Neural cell (in vitro differentiated cells): ENCODE results near the gene ADAMTSL2. TPM values are rescaled to one million over a fixed set of nuclear protein-coding genes. Genes with fewer than 3 reads are reported as not detected.

Experiments used
- H2AFZ ChIP-seq: fragments of 200-600, 300-800 bp; sonication (generic), shearing (Covaris generic); 2 replicates; pipeline ENCODE4 v1.6.0; 2014; ENCODE audit warnings: low read depth, mild to moderate bottlenecking, antibody characterized with exemption, low read length, moderate library complexity
- H3F3A ChIP-seq: fragments of 200-600 bp; shearing (Covaris generic); 2 replicates; pipeline ENCODE4 v1.6.1; 2016; ENCODE audit warnings: mild to moderate bottlenecking, moderate library complexity, mixed read lengths, antibody characterized with exemption, low read length; ENCODE audit not compliant: insufficient read depth, poor library complexity, severe bottlenecking
- H3K27ac ChIP-seq: fragments of 200-600, 300-800 bp; sonication (generic), shearing (Covaris generic); 2 replicates; pipeline ENCODE4 v1.5.1; 2014; ENCODE audit warnings: mild to moderate bottlenecking, low read length, moderate library complexity
- H3K27me3 ChIP-seq: fragments of 300-800, 200-600 bp; sonication (generic), shearing (Covaris generic); 2 replicates; pipeline ENCODE4 v1.6.0; 2014; ENCODE audit warnings: mild to moderate bottlenecking, low read depth, low read length, moderate library complexity; ENCODE audit not compliant: insufficient read depth
- H3K36me3 ChIP-seq: fragments of 300-800, 200-600 bp; sonication (generic), shearing (Covaris generic); 2 replicates; pipeline ENCODE4 v1.5.1; 2014; ENCODE audit warnings: mild to moderate bottlenecking, antibody characterized with exemption, low read length, moderate library complexity; ENCODE audit not compliant: insufficient read depth
- H3K4me2 ChIP-seq: fragments of 300-800, 200-600 bp; sonication (generic), shearing (Covaris generic); 2 replicates; pipeline ENCODE4 v1.6.0; 2014; ENCODE audit warnings: mild to moderate bottlenecking, low read length
- H3K4me3 ChIP-seq: fragments of 300-800, 200-600 bp; sonication (generic), shearing (Covaris generic); 2 replicates; pipeline ENCODE4 v1.5.1; 2014; ENCODE audit warnings: mild to moderate bottlenecking, low read length, moderate library complexity
- H3K79me2 ChIP-seq: fragments of 200-600 bp; shearing (Covaris generic); replicated peaks from 2 replicates; pipeline ENCODE4 v1.6.0; 2014; ENCODE audit warnings: mild to moderate bottlenecking, low read length, moderate library complexity; ENCODE audit not compliant: insufficient read depth
- H3K9ac ChIP-seq: fragments of 300-800, 200-600 bp; sonication (generic), shearing (Covaris generic); 2 replicates; pipeline ENCODE4 v1.6.1; 2016; ENCODE audit warnings: mild to moderate bottlenecking, low read length, mixed read lengths
- H3K9me2 ChIP-seq: fragments of 200-600 bp; shearing (Covaris generic); 2 replicates; pipeline ENCODE4 v1.6.1; 2016; ENCODE audit warnings: mild to moderate bottlenecking, low read length, mixed read lengths; ENCODE audit not compliant: insufficient read depth
- H3K9me3 ChIP-seq: fragments of 200-600, 300-800 bp; sonication (generic), shearing (Covaris generic); 2 replicates; pipeline ENCODE4 v1.6.1; 2016; ENCODE audit warnings: mild to moderate bottlenecking, mixed run types, low read length, moderate library complexity, mixed read lengths
- H4K20me1 ChIP-seq: fragments of 200-600 bp; shearing (Covaris generic); 2 replicates; pipeline ENCODE4 v1.6.1; 2016; ENCODE audit warnings: mild to moderate bottlenecking, mixed run types; ENCODE audit not compliant: insufficient read depth
- CTCF ChIP-seq: fragments of 450-650 bp; IDR thresholded peaks from 2 replicates; pipeline ENCODE4 v1.5.1; 2014; ENCODE audit warnings: antibody characterized with exemption, mild to moderate bottlenecking, moderate library complexity; ENCODE audit not compliant: poor library complexity, severe bottlenecking
- EP300 ChIP-seq: fragments of 450-650 bp; conservative IDR thresholded peaks from 2 replicates; pipeline ENCODE4 v1.6.1; 2014; ENCODE audit warnings: antibody characterized with exemption, mild to moderate bottlenecking, moderate library complexity; ENCODE audit not compliant: poor library complexity, severe bottlenecking
- EZH2 ChIP-seq: fragments of 200-600, 300-800 bp; shearing (Covaris generic), sonication (generic); IDR thresholded peaks from 2 replicates; pipeline ENCODE4 v1.6.1; 2014; ENCODE audit warnings: antibody characterized with exemption, low read length, borderline replicate concordance, mild to moderate bottlenecking; ENCODE audit not compliant: insufficient read depth, poor library complexity, severe bottlenecking
- MXI1 ChIP-seq: fragments of 450-650 bp; conservative IDR thresholded peaks from 2 replicates; pipeline ENCODE4 v1.6.1; 2014; ENCODE audit warnings: antibody characterized with exemption, mild to moderate bottlenecking; ENCODE audit not compliant: poor library complexity, severe bottlenecking
- POLR2AphosphoS5 ChIP-seq: IDR thresholded peaks from 2 replicates; pipeline ENCODE4 v1.6.1; 2012
- RAD21 ChIP-seq: fragments of 450-650 bp; conservative IDR thresholded peaks from 2 replicates; pipeline ENCODE4 v1.6.1; 2014; ENCODE audit warnings: antibody characterized with exemption, mild to moderate bottlenecking, moderate library complexity
- REST ChIP-seq: IDR thresholded peaks from 2 replicates; pipeline ENCODE4 v1.6.1; 2012; ENCODE audit warnings: borderline replicate concordance
- SMC3 ChIP-seq: fragments of 450-650 bp; conservative IDR thresholded peaks from 2 replicates; pipeline ENCODE4 v1.6.1; 2014; ENCODE audit warnings: antibody characterized with exemption, mild to moderate bottlenecking, moderate library complexity; ENCODE audit not compliant: poor library complexity
- TAF1 ChIP-seq: IDR thresholded peaks from 2 replicates; pipeline ENCODE4 v1.6.1; 2012; ENCODE audit warnings: low read depth
- polyA plus RNA-seq: library from polyadenylated mRNA; depleted of rRNA; stranded (reverse); fragments of >200 nt; gene quantifications from 2 replicates; pipeline ENCODE4 v1.2.3, GENCODE V29; 2014

Gene ADAMTSL2
- polyA plus RNA-seq, 1 donor from 2014 or later = 0.85 TPM

DNA sequence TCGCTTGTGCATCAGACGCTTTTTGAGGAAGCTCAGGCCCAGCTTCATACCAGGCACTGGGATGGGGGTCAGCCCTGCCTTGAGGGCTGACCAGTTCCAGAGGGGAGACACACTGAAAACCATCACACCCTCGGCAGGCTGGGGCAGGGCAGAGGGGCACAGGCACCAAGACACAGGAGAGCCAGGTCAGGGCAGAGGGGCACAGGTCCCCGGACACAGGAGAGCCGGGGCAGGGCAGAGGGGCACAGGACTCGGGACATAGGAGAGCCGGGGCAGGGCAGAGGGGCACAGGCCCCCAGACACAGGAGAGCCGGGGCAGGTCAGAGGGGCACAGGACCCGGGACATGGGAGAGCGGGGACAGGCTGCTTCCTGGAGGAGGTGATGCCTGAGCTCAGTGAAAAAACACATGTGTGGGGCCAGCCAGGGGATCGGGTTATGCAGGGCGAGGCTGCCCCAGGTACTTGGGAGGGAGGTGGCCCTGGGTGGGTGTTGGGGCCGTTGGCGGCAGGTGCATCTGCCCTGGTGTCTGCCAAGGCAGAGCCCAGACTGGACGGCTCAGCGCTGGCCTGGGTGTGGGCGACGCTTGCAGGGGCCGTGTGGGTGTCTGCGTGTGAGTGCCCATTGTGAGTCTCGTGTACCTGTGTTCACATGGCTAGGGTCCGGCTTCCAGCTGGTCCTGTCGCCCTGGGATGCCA is 40.5 kb upstream of the ADAMTSL2 start:
- no peak overlapping the region for H3K4me2 ChIP-seq
- no peaks in the 10 kb centered on the region for H3K9me3 ChIP-seq
- no peaks in the 10 kb centered on the region for H3K9me2 ChIP-seq
- TF ChIP-seq RAD21 = no peak
- no peak for TF ChIP-seq CTCF
- TF ChIP-seq TAF1 = no peak
- no peak for TF ChIP-seq MXI1
- no peaks in the 10 kb centered on the region for H3F3A ChIP-seq
- H3K79me2 ChIP-seq = no peaks in the 10 kb centered on the region
- H3K27me3 ChIP-seq = no peaks in the 10 kb centered on the region
- H3K4me3 ChIP-seq = no peak overlapping the region
- H2AFZ ChIP-seq = no peak overlapping the region
- no peak overlapping the region for H3K9ac ChIP-seq
- H4K20me1 ChIP-seq = no peaks in the 10 kb centered on the region
- no peak overlapping the region for H3K27ac ChIP-seq
- H3K36me3 ChIP-seq = no peaks in the 10 kb centered on the region

GRCh38 chr9:133494636-133495326 is 39.7 kb upstream of the ADAMTSL2 start:
- Histone ChIP-seq H3K27ac (no peak overlapping the region), H3K4me3 (no peak overlapping the region), H4K20me1 (no peaks in the 10 kb centered on the region), H3K9ac (no peak overlapping the region), H3K4me2 (no peak overlapping the region), H3F3A (no peaks in the 10 kb centered on the region), H3K27me3 (no peaks in the 10 kb centered on the region), H3K9me3 (no peaks in the 10 kb centered on the region), H3K9me2 (no peaks in the 10 kb centered on the region), H3K36me3 (no peaks in the 10 kb centered on the region), H2AFZ (no peak overlapping the region), H3K79me2 (no peaks in the 10 kb centered on the region)
- TF ChIP-seq TAF1 (no peak), EP300 (no peak), MXI1 (no peak), POLR2AphosphoS5 (no peak), CTCF (no peak), RAD21 (no peak), EZH2 (no peak), REST (no peak), SMC3 (no peak)
